ENCODE data around the gene SEC22C.

Gene SEC22C

GRCh38 chr3:42498791-42499477, 82.8 kb downstream of the SEC22C start:
- DNase-seq = no peak

- DNase-seq = no peak
These were observed 83.7 kb downstream of the SEC22C start for GRCh38 chr3:42498034-42498433.

Measured in right kidney (tissue), 1 donor.